Small intestine (tissue), 7 donors: ENCODE results near the gene CCNI2. TPM values are rescaled to one million over a fixed set of nuclear protein-coding genes. Genes with fewer than 3 reads are reported as not detected.
A peak's percentile ranks its signal among the peaks of the same experiment; 100 is the strongest.

Experiments used
- DNase-seq, 2 donors: peaks; one replicate each; pipeline versions ENCODE4 v3.0.0 to v3.0.0-alpha.2; 2013
- FAIRE-seq: peaks from 2 replicates; lab custom pipeline; 2012; peaks lifted over from hg19 to GRCh38; lab: Jason Lieb, UNC
- H3K27ac ChIP-seq, 3 donors: one replicate each; pipeline ENCODE4 v1.5.1; 2013; ENCODE audit warnings: low read length in 2 of 3, mild to moderate bottlenecking in 2 of 3, control low read depth in 1 of 3, inconsistent platforms in 1 of 3, low read depth in 1 of 3, moderate library complexity in 1 of 3
- H3K27me3 ChIP-seq, 3 donors: one replicate each; pipeline ENCODE4 v1.6.1; 2013; ENCODE audit warnings: low read length in 3 of 3, inconsistent platforms in 1 of 3; ENCODE audit not compliant: control insufficient read depth in 3 of 3, insufficient read depth in 3 of 3
- H3K36me3 ChIP-seq, 3 donors: one replicate each; pipeline ENCODE4 v1.6.1; 2013; ENCODE audit warnings: low read length in 3 of 3, inconsistent platforms in 1 of 3, low read depth in 1 of 3, mild to moderate bottlenecking in 1 of 3, moderate library complexity in 1 of 3; ENCODE audit not compliant: control insufficient read depth in 3 of 3, insufficient read depth in 2 of 3
- H3K4me1 ChIP-seq, 3 donors: one replicate each; pipeline ENCODE4 v1.6.1; 2013; ENCODE audit warnings: low read length in 2 of 3, inconsistent platforms in 1 of 3, low read depth in 1 of 3, mild to moderate bottlenecking in 1 of 3, moderate library complexity in 1 of 3; ENCODE audit not compliant: control insufficient read depth in 3 of 3, insufficient read depth in 2 of 3
- H3K4me3 ChIP-seq, 3 donors: one replicate each; pipeline ENCODE4 v1.5.1; 2013; ENCODE audit warnings: low read length in 3 of 3, control low read depth in 1 of 3, inconsistent platforms in 1 of 3, low read depth in 1 of 3, mild to moderate bottlenecking in 1 of 3, moderate library complexity in 1 of 3
- H3K9me3 ChIP-seq, 2 donors: one replicate each; pipeline ENCODE4 v1.6.1; 2013; ENCODE audit warnings: low read depth in 1 of 2, low read length in 1 of 2; ENCODE audit not compliant: control insufficient read depth in 2 of 2, insufficient read depth in 1 of 2
- WGBS, 3 donors: extraction: QIAGEN DNeasy Blood & Tissue Kit; methylation state at CpG; one replicate each; pipeline ENCODE4 v1.1.7; 2013; 5-methylcytosine and 5-hydroxymethylcytosine counted together
- polyA plus RNA-seq, 4 donors: library from polyadenylated mRNA; stranded (reverse) in 3 of 4; unstranded in 1 of 4; fragments of 200-250 nt in 3 of 4; fragments of 120-200 nt in 1 of 4; gene quantifications; one replicate each; pipeline versions ENCODE4 v1.2.1 to v1.2.3, GENCODE V29; 2013
- donor health status: healthy with polysubstance abuse.
- donor health status: control.
- donor health status: control.
- donor health status: Bipolar disorder and iron deficiency.
- donor health status: healthy.

Gene CCNI2
- polyA plus RNA-seq, 4 donors, result 1.6 to 8.2 (median 5.0) TPM

DNA sequence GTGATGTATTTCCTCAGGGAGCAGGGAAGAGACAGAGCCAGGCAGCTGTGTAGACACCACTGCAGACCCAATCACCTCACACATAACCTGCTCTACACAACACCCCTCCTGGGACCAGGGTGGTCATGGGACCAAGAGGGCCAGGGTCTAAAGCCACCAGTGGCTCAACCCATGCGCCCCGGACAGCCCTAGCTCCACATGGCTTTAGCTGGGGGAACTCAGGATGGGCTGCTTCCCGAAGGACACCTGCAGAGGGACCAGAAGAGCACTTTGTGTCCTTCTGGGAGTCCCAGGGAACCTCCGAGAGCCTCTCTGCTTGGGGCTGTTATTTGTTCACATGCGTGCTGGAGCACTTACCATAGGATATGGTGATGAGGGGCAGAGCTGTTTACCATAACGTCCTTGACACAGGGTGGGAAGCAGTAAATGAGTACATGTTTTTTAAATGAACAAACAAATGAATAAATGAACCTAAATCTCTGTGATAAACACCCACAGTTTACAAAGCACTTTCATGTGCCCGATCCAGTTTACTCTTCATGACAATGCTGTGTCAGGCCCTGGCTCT is 17.5 kb downstream of the CCNI2 start:
- Histone ChIP-seq H3K36me3 (peaks cover 2 to 76% (median 4%) of the 10 kb centered on the region in 3 donors), H3K9me3 (no peaks in the 10 kb centered on the region), H3K4me3 (no peak overlapping the region), H3K27me3 (no peaks in the 10 kb centered on the region), H3K27ac (no peak overlapping the region), H3K4me1 (peaks cover 0 to 5% (median 0%) of the 10 kb centered on the region in 3 donors)
- FAIRE-seq (no peak), DNase-seq (no peak)
- 87 to 91% (median 90%) methylated on average over 7 of the region's 7 CpGs for WGBS, 3 donors

DNA sequence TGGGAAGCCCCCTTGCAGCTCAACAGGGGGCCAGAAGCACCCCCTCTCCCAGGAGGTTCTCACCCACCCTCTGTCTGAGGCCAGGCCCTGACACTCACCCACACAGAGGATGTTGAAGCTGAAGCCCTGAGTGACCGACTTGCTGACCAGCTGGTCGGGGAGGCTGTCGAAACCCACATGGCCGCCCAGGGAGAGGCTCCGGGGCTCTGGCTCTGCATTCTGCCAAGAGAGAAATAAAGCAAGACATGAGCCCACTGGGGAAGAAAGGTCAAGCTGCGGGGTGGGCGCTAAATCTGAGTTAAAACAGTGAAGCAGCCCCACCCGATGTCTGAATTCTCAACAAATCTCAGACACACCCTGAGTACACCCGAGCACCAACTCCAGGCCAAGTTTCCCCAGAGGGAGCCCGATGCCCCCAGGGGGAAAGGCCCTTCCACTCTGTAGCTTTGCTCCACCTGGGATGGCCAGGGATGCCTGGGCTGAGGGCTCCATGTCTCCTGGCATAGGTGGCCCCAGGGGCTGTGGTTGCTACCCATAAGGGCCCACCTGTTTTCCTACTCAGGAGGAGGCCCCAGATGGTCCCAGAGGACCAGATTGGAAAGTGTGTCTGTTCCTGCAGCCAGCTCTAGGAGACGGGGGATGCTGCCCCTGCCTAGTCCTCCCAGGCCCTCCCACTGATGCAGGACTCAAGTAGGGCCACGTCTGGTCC is 18.2 kb downstream of the CCNI2 start:
- peaks cover 2 to 69% (median 4%) of the 10 kb centered on the region in 3 donors for H3K36me3 ChIP-seq
- DNase-seq (no peak), FAIRE-seq (no peak)
- H3K9me3 ChIP-seq, result no peaks in the 10 kb centered on the region
- no peaks in the 10 kb centered on the region for H3K27me3 ChIP-seq
- peaks cover 0 to 5% (median 0%) of the 10 kb centered on the region in 3 donors for H3K4me1 ChIP-seq
- H3K4me3 ChIP-seq, result no peak overlapping the region
- H3K27ac ChIP-seq, result no peak overlapping the region
- 78 to 81% (median 80%) methylated on average over 12 of the region's 12 CpGs for WGBS, 3 donors

DNA sequence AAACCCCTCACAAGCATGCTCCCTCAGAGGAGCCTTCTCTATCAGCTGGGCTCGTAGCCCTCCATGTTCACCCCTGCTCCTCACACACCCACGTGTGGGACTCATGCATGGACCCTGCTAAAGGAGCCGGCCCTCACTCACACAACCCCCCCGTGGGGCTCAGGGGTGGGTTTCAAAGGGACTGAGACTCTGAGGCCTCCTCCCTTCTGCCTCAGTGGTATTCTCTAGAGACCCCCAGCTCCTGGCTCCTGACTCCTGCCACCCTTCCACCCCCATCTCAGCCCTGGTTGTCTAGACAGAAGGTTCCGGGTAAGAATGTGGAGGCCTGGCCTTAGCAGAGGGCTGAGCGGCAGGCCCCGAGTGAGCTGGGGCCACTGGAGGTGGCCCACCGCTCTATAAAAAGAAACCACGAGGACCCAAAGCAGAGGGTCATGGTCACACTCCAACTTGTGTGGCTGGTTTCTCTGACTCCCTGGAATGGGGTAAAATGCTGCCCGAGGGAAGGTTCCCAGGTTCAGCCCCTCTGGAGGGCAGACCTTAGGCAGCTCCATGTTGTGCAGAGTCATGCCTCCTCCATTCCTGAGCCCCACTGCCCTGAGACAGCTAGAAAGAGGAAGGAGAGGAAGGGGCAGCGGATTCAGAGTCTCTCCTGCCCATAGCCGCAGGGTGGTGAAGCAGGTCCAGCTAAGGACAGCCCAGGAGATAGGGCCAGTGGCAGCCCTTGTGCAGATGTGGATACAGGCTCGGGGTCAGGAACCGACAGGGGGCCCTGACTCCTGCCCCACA is 19.0 kb downstream of the CCNI2 start:
- no peak for FAIRE-seq
- Histone ChIP-seq H3K9me3 (no peaks in the 10 kb centered on the region), H3K4me1 (peaks cover 0 to 5% (median 0%) of the 10 kb centered on the region in 3 donors), H3K4me3 (no peak overlapping the region), H3K36me3 (peaks cover 2 to 64% (median 4%) of the 10 kb centered on the region in 3 donors), H3K27me3 (no peaks in the 10 kb centered on the region), H3K27ac (no peak overlapping the region)
- 88 to 90% (median 89%) methylated on average over 13 to 14 of the region's 14 CpGs for WGBS, 3 donors
- DNase-seq, result no peak

DNA sequence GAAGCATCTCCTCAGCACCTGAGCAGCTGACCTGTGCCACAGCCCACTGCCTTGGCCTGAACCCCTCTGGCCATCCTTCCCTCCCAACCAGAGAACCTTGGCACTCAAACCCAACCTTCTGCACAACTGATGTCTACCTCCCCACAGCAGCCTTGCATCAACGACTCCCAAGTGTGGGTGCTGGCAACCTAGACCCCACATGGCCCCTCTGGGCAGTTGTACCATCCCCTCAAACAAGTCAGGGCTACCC is 19.5 kb downstream of the CCNI2 start:
- DNase-seq, result no peak
- Histone ChIP-seq H3K27me3 (no peaks in the 10 kb centered on the region), H3K4me1 (peaks cover 0 to 5% (median 0%) of the 10 kb centered on the region in 3 donors), H3K36me3 (peaks cover 2 to 62% (median 4%) of the 10 kb centered on the region in 3 donors), H3K4me3 (no peak overlapping the region), H3K27ac (no peak overlapping the region), H3K9me3 (no peaks in the 10 kb centered on the region)
- no peak for FAIRE-seq
- 89 to 93% (median 92%) methylated on average over 1 of the region's 1 CpG for WGBS, 3 donors

DNA sequence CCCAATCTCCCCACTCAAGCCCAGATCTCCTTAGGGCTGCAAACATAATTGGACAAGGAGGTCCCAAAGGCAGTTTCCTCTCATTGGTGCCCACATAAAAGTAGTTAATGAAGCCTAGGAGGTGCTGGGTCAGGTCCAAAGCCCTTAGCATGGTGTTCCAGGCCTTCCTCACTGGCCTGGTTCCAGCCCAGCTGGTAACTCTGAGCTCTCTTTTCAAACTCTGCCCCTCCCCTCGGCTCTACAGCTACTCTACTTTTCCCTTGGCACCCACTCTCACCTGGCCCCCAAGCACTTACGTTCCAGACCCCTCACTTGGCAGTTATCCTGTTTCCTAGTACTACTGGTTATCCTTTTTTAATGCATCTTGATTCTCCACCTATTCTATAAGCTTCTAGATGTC is 19.9 kb downstream of the CCNI2 start:
- Histone ChIP-seq H3K4me1 (peaks cover 0 to 5% (median 0%) of the 10 kb centered on the region in 3 donors), H3K9me3 (no peaks in the 10 kb centered on the region), H3K27me3 (no peaks in the 10 kb centered on the region), H3K27ac (no peak overlapping the region), H3K4me3 (no peak overlapping the region), H3K36me3 (peaks cover 2 to 60% (median 4%) of the 10 kb centered on the region in 3 donors)
- no peak for DNase-seq
- FAIRE-seq, result no peak
- 44 to 62% (median 48%) methylated on average over 2 of the region's 2 CpGs for WGBS, 3 donors

DNA sequence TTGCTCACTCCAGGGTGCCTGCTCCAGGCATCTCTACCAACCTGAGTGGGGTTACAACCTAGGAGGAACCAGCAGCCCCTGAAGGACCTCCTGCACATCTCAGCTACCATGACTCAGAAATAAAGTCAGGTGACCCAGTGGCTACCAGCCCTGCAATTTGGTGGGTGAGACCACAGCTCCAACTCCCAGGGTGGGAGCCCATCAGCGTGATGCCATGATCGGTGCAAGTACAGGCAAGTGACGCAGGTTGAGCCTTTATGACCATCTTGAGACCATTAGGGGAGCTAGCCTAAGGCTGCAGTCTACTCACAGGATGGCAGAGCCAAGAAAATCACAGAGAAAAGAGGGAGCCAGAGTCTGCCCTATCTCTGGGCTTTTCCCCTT is 21.3 kb downstream of the CCNI2 start:
- 95 to 100% (median 96%) methylated on average over 3 of the region's 3 CpGs for WGBS, 3 donors
- H3K9me3 ChIP-seq, result no peaks in the 10 kb centered on the region
- H3K36me3 ChIP-seq, result peaks cover 0 to 55% (median 4%) of the 10 kb centered on the region in 3 donors
- peaks cover 0 to 5% (median 0%) of the 10 kb centered on the region in 3 donors for H3K4me1 ChIP-seq
- no peaks in the 10 kb centered on the region for H3K27me3 ChIP-seq
- no peak overlapping the region for H3K27ac ChIP-seq
- FAIRE-seq (no peak), DNase-seq (no peak)
- no peak overlapping the region for H3K4me3 ChIP-seq

DNA sequence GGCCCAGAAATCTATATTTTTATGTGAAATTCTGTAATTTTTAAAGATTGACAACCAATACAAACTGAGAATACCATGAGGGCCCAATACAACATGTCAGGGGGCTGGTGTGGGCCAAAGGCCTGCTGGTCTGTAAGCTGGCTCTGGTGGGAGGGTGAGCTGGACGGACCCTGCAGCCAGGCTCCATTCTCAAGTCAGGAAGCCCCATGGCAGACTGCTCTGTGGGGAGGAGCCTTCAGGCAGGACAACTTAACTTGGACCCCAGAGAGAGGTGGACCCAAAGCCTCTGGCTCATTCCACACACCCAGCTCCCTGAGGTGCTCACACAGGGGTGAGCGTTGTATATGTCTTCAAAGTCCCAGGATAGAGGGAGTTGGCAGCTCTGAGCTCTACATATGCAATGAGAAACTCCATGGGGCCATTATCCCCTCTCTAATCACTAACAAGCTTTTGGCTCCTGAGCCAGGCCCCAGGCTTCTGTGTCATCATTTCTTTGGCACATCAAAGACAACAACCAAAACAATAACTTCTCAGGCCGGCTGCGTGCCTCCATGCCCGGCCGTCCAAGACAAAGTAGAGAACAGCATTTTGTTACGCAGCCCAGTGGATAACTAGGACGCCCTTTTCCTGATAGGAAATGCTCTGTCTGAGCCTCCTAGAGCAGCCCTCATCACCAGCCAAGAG is 23.4 kb downstream of the CCNI2 start:
- Histone ChIP-seq H3K9me3 (no peaks in the 10 kb centered on the region), H3K4me1 (peaks cover 0 to 13% (median 3%) of the 10 kb centered on the region in 3 donors), H3K36me3 (peaks cover 0 to 38% (median 0%) of the 10 kb centered on the region in 3 donors), H3K27ac (no peak overlapping the region), H3K4me3 (no peak overlapping the region), H3K27me3 (no peaks in the 10 kb centered on the region)
- FAIRE-seq, result no peak
- 77 to 92% (median 91%) methylated on average over 8 of the region's 8 CpGs for WGBS, 3 donors
- no peak for DNase-seq

DNA sequence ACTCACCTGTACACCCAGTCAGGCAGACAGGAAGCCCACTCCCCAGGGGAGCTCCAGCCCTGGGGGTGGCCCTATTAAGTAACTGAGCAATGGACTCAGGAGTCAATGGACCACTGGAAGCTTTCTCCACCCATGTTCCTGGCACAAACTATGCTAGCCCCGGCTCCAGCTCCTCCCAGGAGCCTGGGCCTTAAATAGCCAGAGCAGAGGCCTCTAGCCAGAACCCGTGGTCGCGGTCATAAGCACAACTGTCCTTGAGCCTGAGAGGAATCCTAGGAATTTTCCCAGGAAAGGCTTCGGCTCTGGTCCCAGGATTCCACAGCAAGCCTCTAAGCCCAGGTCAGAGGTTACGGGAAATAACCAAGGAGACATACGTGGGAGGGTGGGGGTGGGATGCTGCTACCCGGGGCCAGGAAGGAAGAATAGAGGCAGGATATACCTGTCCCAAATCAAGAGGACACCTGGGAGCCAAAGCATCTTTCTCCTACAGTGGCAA is 24.3 kb downstream of the CCNI2 start:
- WGBS, 3 donors, result 62 to 82% (median 82%) methylated on average over 8 of the region's 8 CpGs
- peaks cover 0 to 29% (median 0%) of the 10 kb centered on the region in 3 donors for H3K36me3 ChIP-seq

More for the DNA sequence above, 24.3 kb downstream of the CCNI2 start:
- Histone ChIP-seq H3K4me1 (peaks cover 0 to 15% (median 3%) of the 10 kb centered on the region in 3 donors), H3K4me3 (no peak overlapping the region), H3K27me3 (no peaks in the 10 kb centered on the region), H3K9me3 (no peaks in the 10 kb centered on the region), H3K27ac (peak overlapping the region in 1 of 3 donors; percentile 45)
- FAIRE-seq (no peak), DNase-seq (no peak)
